Loucy (cell line): ENCODE data around the gene GRB10.

Source experiments
- H2AFZ ChIP-seq: fragments of 200-600 bp; sonication (generic); 2 replicates; pipeline ENCODE4 v1.6.0; 2016; ENCODE audit warnings: antibody characterized with exemption, mild to moderate bottlenecking, low read length, moderate library complexity
- H3F3A ChIP-seq: fragments of 200-600 bp; 2 replicates; pipeline ENCODE4 v1.6.0; 2016; ENCODE audit warnings: antibody characterized with exemption, low read depth, mild to moderate bottlenecking
- H3K27me3 ChIP-seq: fragments of 200-600 bp; sonication (generic); 2 replicates; pipeline ENCODE4 v1.6.1; 2014; ENCODE audit warnings: low read length, mild to moderate bottlenecking; ENCODE audit not compliant: insufficient read depth, poor library complexity, severe bottlenecking
- H3K36me3 ChIP-seq: fragments of 200-600 bp; sonication (generic); 2 replicates; pipeline ENCODE4 v1.6.1; 2016; ENCODE audit warnings: low read length; ENCODE audit not compliant: insufficient read depth
- H3K4me1 ChIP-seq: fragments of 200-600 bp; sonication (generic); 2 replicates; pipeline ENCODE4 v1.5.1; 2014; ENCODE audit warnings: low read length, mild to moderate bottlenecking; ENCODE audit not compliant: insufficient read depth, poor library complexity, severe bottlenecking
- H3K4me2 ChIP-seq: fragments of 200-600 bp; sonication (generic); 2 replicates; pipeline ENCODE4 v1.6.0; 2014; ENCODE audit warnings: antibody characterized with exemption, low read length, low read depth, mild to moderate bottlenecking; ENCODE audit not compliant: poor library complexity, severe bottlenecking
- H3K4me3 ChIP-seq: fragments of 200-600 bp; sonication (generic); 2 replicates; pipeline ENCODE4 v1.5.1; 2014; ENCODE audit warnings: low read length, mild to moderate bottlenecking, mixed read lengths; ENCODE audit not compliant: poor library complexity, severe bottlenecking
- H3K79me2 ChIP-seq: fragments of 200-600 bp; sonication (generic); 2 replicates; pipeline ENCODE4 v1.6.1; 2014; ENCODE audit warnings: low read length; ENCODE audit not compliant: insufficient read depth
- H3K9ac ChIP-seq: fragments of 200-600 bp; sonication (generic); 2 replicates; pipeline ENCODE4 v1.6.0; 2014; ENCODE audit warnings: mild to moderate bottlenecking, low read depth, low read length, moderate library complexity; ENCODE audit not compliant: poor library complexity, severe bottlenecking
- H3K9me2 ChIP-seq: fragments of 200-600 bp; sonication (generic); replicated peaks from 2 replicates; pipeline ENCODE4 v1.6.1; 2016; ENCODE audit warnings: low read depth, low read length, mixed read lengths
- H3K9me3 ChIP-seq: fragments of 200-600 bp; sonication (generic); 2 replicates; pipeline ENCODE4 v1.6.1; 2014; ENCODE audit warnings: mild to moderate bottlenecking, antibody characterized with exemption, low read length, low read depth; ENCODE audit not compliant: insufficient read depth
- H4K20me1 ChIP-seq: fragments of 200-600 bp; sonication (generic); 2 replicates; pipeline ENCODE4 v1.6.0; 2014; ENCODE audit warnings: antibody characterized with exemption, low read length, mild to moderate bottlenecking; ENCODE audit not compliant: insufficient read depth, poor library complexity, severe bottlenecking
- EZH2phosphoT487 ChIP-seq: fragments of 200-600 bp; IDR thresholded peaks from 2 replicates; pipeline ENCODE4 v1.6.1; 2018; ENCODE audit warnings: antibody characterized with exemption, mild to moderate bottlenecking, moderate library complexity, borderline replicate concordance
- TF ChIP-seq, protein P1 (sequence below): fragments of 200-600 bp; sonication (generic); conservative IDR thresholded peaks from 2 replicates; pipeline ENCODE4 v1.5.1; 2014; ENCODE audit warnings: mild to moderate bottlenecking, antibody characterized with exemption, low read length

Gene GRB10

DNA sequence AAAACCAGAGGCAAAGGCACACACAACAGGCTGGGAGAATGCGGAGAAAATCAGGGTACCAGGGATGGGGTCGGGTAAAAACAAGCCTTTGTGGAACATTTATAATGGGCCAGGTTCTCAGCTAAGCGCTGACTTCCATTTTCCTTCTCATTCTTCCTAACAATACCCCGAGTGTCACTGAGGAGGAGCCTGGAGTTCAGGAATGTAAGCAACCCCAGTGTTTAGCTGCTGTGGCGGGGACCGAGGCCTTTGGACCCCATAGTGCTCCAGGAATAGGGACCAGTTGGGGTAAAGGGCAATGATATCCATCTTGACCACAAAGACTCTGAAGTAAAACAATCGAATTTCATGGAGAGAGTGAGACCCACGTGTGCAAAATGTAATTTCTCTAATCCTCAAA is 34.2 kb downstream of the GRB10 start:
- Histone ChIP-seq H3K9me2 (no peaks in the 10 kb centered on the region), H3K4me1 (no peaks in the 10 kb centered on the region), H3K79me2 (no peaks in the 10 kb centered on the region), H3K27me3 (no peaks in the 10 kb centered on the region), H3K36me3 (no peaks in the 10 kb centered on the region), H3K4me3 (no peak overlapping the region), H2AFZ (no peak overlapping the region), H3K4me2 (no peak overlapping the region), H4K20me1 (no peaks in the 10 kb centered on the region), H3K9ac (no peak overlapping the region), H3F3A (no peaks in the 10 kb centered on the region), H3K9me3 (no peaks in the 10 kb centered on the region)
- TF ChIP-seq, protein P1, sequence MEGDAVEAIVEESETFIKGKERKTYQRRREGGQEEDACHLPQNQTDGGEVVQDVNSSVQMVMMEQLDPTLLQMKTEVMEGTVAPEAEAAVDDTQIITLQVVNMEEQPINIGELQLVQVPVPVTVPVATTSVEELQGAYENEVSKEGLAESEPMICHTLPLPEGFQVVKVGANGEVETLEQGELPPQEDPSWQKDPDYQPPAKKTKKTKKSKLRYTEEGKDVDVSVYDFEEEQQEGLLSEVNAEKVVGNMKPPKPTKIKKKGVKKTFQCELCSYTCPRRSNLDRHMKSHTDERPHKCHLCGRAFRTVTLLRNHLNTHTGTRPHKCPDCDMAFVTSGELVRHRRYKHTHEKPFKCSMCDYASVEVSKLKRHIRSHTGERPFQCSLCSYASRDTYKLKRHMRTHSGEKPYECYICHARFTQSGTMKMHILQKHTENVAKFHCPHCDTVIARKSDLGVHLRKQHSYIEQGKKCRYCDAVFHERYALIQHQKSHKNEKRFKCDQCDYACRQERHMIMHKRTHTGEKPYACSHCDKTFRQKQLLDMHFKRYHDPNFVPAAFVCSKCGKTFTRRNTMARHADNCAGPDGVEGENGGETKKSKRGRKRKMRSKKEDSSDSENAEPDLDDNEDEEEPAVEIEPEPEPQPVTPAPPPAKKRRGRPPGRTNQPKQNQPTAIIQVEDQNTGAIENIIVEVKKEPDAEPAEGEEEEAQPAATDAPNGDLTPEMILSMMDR, result no peak
- no peak for TF ChIP-seq EZH2phosphoT487

DNA sequence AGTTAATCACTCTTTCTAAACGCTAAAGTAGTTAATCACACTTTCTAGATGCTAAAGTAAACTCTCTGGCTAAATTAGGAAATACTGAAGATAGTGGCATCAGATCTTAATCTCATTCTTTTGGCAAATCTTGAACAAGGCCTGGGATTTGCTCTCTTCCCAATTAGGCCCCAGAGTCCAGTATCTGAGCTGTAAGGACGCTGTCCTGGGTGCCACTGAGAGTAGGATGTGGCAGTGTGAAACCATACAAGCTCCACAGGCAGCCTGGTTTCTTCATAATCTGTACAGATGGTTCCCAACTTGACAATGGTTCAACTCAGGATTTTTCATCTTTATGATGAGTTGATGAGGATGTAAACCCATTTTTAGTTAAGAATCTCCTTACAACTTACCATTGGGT is 36.9 kb downstream of the GRB10 start:
- TF ChIP-seq EZH2phosphoT487, result no peak
- TF ChIP-seq, protein P1, result no peak
- Histone ChIP-seq H3K9ac (no peak overlapping the region), H3K9me2 (no peaks in the 10 kb centered on the region), H3F3A (no peaks in the 10 kb centered on the region), H4K20me1 (no peaks in the 10 kb centered on the region), H3K4me1 (no peaks in the 10 kb centered on the region), H3K4me3 (no peak overlapping the region), H3K27me3 (no peaks in the 10 kb centered on the region), H2AFZ (no peak overlapping the region), H3K9me3 (no peaks in the 10 kb centered on the region), H3K36me3 (no peaks in the 10 kb centered on the region), H3K79me2 (no peaks in the 10 kb centered on the region), H3K4me2 (no peak overlapping the region)

DNA sequence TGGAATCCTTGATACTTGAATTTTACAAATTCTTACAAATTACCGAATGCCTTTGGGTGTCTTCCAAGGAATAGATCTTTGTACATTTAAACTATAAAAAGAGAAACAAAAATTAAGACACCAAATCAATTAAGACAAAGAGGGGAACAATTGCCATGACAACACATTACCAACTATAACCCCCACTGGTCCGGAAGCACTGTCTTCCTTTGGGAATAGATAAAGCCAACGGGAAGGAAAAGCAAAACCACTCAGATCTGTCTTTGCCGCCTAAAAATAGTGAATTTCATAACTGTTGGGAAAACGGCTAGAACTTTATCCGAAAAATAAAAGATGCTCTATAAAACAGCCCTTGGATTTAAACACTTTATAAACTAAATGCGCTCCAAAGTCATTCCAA is 37.4 kb downstream of the GRB10 start:
- Histone ChIP-seq H3F3A (no peaks in the 10 kb centered on the region), H3K9ac (no peak overlapping the region), H3K27me3 (no peaks in the 10 kb centered on the region), H3K9me2 (no peaks in the 10 kb centered on the region), H3K4me2 (no peak overlapping the region), H2AFZ (no peak overlapping the region), H4K20me1 (no peaks in the 10 kb centered on the region), H3K4me1 (no peaks in the 10 kb centered on the region), H3K4me3 (no peak overlapping the region), H3K79me2 (no peaks in the 10 kb centered on the region), H3K36me3 (no peaks in the 10 kb centered on the region), H3K9me3 (no peaks in the 10 kb centered on the region)
- no peak for TF ChIP-seq EZH2phosphoT487

DNA sequence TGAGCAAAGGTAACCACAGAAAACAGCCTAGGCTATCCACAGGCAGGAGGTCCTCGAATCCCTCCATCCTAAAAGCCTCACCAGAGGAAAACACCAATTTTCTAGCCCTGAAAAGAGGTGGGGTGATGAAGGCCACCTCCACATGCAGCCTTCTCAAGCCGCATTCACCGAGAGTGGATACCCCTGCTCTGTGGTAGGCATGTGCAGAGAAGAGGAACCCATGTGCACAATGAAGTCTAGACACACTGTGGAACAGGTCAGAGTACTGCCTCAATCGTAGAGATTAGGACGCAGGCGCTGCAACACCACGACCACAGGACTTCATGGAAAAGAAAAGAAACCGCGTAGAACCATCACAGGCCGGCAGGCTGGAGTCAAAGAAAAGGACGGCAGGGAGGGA is 38.8 kb downstream of the GRB10 start:
- H4K20me1 ChIP-seq, result no peaks in the 10 kb centered on the region
- no peak overlapping the region for H2AFZ ChIP-seq
- no peaks in the 10 kb centered on the region for H3F3A ChIP-seq
- no peaks in the 10 kb centered on the region for H3K9me2 ChIP-seq
- no peaks in the 10 kb centered on the region for H3K27me3 ChIP-seq
- no peak overlapping the region for H3K9ac ChIP-seq
- no peaks in the 10 kb centered on the region for H3K79me2 ChIP-seq
- H3K9me3 ChIP-seq, result no peaks in the 10 kb centered on the region
- peaks cover 8% of the 10 kb centered on the region for H3K4me1 ChIP-seq
- no peaks in the 10 kb centered on the region for H3K36me3 ChIP-seq
- H3K4me3 ChIP-seq, result no peak overlapping the region
- H3K4me2 ChIP-seq, result no peak overlapping the region
- TF ChIP-seq EZH2phosphoT487, result no peak
- TF ChIP-seq, protein P1, result no peak
